ENCODE results near the gene ECE2.

The ECE2 gene

DNA sequence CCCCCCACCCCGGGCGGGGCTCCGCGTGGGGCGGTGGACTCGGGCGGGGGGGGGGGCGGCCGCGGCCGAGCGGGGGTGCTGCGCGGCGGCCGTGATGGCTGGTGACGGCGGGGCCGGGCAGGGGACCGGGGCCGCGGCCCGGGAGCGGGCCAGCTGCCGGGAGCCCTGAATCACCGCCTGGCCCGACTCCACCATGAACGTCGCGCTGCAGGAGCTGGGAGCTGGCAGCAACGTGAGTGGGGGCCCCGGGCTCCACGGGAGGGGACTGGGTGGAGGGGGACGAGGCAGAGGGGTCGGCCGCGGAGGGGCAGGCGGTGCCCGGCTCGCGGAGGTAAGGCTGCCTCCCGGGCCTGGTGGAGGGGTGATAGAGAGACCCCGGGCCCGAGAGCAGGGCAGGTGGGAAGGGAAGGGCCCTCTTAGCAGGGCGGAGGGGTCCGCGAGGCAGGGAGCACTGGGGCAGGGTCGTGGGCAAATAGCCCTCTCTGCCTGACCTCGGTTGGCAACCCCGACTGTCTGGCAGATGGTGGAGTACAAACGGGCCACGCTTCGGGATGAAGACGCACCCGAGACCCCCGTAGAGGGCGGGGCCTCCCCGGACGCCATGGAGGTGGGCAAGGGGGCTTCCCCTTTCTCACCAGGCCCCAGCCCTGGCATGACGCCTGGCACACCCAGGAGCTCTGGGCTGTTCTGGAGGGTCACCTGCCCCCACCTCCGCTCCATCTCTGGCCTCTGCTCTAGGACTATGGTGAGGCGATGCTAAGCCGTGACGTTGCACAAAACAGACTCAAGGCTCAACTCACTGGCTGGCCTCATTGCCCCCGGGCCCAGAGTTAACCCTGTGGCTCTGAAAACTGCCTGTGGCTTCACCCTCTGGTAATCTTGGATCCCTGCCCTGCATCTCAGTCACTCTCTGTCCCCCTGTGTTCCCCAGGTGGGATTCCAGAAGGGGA lies at the start of gene ECE2:
Gene ECE2 (plus strand): TSS at position 62 of the 950 bp plus-strand sequence. CDS start 132 bp downstream, at position 194.
- no peak for DNase-seq

DNA sequence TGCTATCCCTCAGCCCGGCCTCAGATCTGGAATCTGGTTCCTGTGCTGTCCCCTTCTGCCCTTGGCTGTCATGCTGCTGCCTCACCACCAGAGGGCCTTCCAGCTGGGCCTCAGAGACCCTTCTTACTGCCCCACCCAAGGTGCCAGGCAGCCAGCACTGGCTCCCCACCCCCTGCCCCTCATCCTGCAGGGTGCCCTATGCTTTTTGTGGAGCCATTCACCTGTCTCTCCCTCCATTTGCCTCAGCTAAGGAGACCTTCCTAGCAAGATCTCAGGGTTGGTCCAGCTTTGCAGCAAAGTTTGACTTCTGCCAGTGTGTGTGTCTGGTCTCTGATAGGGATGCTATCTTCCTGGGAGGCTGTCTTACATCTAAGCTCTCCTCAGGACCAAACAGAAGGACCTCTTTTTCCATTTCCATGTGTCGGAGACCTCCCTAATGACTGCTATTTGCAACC lies 48.3 kb upstream of the ECE2 start:
- peak; percentile 43 for DNase-seq

DNA sequence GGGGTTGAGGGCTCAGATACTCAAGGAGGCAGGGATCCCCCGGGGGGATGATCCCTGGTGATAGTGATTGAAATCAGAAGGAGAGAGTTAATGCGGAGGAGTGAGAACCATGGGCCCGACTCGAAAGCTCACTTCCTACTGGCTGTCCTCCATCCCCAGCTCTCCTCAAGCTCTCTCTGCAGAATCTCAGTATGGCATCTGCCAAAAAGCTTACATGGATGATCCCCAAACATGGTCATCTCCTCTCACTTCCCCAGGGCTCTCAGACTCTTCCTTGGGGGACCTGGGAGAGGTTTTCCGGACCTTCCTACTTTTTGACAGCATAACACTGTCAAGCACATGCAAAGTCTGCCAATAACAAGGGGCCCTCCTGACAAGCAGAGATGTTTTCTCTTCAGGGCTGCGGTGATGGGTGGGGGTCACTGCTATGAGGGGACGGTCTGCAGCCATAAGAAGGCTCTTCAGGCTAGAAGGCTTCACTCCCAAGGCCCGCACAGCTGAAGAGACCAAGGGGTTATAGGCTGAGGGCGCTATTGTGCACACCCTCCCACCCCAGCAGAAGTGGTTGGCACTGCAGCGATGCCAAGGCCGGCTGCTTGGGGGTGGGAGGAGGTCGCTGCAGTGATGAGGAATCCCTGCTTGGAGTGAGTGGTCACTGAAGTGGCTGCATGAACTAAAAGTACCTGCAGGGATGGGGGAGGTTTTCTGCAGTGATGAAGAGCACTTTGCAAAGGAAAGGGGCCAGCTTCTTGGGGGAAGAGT lies 47.3 kb upstream of the ECE2 start:
- DNase-seq, result no peak

DNA sequence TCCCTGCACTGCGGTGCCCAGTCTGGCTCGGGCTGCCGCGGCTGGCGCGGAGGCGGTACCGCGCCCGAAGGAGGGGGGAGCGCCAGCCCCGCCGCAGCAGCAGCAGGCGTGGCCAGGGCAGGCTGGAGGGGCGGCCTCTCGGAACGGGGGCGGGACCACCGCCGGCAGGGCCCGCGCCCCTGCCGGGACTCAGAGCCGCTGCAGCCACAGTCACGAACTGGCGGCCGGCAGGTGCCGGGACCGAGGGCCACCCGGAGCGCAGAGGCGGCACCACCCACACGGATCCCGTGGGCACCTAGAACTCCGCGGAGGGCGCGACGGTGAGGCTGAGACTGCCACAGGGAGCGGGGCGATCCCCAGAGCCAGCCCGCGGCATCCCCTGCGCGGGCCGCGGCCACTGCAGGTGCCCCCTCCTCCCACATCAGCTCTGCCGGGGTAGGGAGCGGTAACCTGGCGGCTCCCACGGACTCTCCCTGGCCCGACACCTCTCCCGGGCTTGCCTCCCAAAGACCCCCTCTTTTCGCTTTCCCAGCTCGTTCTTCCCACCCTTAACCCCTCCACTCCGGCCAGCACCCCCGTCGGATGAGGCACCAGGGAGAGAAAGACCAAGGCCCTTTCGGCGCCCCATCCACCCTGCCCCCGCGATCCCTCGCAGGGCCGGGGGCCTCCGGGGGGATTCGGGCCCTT lies 46.3 kb upstream of the ECE2 start, which contains the start of gene VWA5B2:
Gene VWA5B2 (plus strand): TSS at position 192 of the 687 bp plus-strand sequence. CDS start 944 bp downstream, outside the sequence.
- peak; percentile 70 for DNase-seq

DNA sequence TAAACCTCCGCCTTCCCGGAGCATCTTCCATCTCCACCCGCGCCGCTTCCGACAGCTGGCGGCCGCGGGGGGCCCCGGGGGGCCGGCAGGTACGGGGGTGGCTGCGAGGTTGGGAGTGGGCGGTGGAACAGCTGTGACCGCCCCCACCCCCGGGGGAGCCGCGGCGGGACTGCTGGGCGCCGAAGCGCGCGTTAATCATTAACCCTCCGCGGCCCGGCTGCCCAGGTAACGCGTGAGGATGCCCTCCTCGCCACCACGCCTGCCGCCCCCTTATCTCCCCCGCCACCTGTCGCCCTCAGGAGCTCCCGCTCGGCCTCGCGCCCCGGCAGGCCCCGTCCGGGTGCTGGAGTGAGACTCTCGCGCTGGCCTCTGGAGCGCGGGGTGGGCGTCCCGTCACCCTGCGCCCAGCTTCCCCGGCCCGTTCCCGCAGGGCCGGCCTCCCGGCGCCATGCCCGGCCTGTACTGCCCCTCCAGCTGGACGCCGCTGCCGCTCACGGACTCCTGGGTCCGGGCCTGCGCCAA lies 45.7 kb upstream of the ECE2 start:
- no peak for DNase-seq

DNA sequence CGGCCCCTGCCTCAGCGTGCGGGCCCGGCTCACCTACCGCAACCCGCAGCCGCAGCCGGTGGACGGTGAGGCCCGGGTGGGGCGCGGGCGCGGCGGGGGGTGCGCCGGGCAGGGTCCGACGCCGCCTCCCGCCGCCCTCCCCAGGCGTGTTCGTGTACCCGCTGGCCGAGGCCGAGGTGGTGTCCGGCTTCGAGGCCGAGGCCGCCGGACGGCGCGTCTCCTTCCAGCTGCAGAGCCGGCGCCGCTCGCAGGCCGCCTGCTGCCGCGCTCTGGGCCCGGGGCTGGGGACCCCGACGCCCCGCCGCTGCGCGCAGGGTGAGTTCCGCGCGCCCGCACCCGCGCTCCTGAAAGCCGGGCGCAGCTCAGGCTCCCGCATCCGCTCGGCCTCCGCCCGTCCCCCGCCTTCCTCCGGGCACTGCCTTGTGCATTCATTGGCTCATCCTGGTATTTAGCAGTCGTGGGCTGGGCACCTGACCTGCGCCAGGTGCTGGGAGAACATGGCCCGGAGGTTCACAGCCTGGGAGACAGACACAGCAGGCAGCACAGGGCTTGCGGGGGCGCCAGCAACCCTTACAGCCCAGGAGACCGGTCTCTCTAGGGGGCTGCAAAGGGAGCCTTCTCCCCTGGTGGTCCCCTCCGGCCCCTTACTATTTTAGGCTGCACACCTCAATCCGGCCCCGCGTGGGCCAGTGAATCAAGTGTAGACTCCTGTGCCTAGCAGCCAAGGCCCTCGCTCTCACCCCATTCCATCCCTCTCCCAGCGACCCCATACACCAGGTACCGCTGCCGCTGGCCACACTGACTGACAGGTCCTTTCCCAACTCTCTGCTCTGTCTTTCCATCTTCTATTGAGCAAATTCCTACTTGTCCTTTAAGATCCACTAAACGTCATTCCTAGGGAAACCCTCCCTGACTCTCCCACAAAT lies 45.0 kb upstream of the ECE2 start:
- no peak for DNase-seq

DNA sequence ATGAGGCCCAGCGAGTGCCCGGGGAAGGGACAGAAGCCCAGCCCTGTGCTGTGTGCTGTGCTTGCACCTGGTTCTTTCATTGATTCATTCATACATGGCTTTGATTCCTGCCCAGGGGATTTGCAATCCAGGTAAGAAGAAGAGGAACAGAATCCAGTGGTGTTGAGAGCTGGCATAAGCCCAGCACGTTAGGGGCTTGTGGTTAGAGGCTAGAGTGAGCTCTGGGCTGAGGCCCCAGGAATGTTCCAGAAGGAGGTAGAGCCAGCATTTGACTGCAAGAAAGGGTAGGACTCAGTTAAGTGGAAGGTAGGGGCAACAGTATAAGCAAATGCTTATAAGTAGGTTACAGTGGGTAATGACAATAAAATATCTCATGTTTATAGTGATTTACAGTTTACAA lies 44.2 kb upstream of the ECE2 start:
- DNase-seq, result no peak

DNA sequence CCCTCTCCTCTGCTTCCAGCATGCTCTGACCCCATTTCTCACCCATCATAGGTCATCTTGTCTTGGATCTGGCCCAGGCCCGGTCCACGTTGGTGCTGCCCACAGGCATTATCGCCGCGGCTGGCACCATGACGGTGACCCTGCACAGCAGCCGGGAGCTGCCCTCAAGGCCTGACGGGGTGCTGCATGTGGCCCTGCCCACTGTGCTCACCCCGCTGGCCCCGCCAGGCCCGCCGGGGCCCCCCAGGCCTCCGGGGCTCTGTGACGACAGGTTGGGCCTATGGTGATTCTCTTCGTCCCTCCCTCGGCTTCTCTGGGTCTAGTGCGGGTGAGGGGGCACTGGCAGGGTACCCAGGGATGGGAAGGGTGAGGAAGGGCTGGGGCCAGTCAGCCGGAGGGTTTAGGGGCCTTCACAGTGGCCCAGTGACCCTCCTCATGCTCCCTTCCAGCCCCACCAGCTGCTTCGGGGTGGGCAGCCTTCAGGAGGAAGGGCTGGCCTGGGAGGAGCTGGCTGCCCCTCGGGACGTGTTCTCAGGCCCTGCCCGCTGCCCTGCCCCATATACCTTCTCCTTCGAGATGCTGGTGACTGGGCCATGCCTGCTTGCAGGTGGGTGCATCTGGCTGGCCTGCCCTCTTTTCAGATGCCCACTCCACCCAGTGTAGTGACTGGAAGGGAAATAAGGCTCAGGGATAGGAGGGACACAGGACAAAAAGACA lies 42.5 kb upstream of the ECE2 start:
- no peak for DNase-seq

DNA sequence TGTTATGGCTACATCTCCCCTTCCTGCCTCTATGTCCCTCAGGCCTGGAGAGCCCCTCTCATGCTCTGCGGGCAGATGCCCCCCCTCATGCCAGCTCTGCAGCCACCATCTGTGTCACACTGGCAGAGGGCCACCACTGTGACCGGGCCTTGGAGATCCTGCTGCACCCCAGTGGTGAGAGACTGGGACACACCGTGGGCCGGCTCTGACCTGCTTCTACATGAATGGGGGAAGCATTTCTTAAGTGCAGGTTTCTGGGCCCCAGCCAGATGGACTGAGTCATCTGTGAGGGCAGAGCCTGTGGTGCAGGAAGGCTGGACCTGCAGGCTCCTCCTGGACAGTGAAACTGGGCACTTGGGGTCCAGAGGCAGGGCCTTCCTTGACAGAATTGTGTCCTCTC lies 41.6 kb upstream of the ECE2 start:
- no peak for DNase-seq

DNA sequence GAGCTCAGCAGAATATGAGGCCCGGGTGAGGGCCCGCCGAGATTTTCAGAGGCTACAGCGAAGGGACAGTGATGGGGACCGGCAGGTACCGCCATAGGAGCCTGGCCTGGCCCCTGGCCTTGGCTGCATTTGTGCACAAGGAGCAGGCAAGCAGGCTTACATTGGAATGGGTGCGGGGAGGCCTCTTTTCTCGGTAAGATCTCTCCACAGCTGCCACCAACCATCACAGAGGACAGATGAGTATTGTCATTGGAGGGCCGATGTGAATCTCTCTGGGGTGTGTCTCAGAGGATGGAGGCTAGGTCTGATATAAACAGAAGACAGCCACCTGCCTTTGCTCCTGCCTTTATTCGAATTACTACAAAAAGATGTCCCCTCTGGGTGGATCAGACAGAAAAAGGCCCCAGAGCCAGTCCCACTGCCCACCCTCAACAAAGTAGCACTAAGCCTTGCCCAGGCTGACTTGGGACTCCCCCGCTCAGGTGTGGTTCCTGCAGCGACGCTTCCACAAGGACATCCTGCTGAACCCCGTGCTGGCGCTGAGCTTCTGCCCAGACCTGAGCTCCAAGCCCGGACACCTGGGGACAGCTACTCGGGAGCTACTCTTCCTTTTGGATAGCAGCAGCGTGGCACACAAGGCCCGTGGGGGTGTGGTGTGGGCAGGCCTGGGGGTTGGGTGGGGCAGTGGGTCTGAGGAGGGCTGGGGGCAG lies 41.0 kb upstream of the ECE2 start:
- no peak for DNase-seq

DNA sequence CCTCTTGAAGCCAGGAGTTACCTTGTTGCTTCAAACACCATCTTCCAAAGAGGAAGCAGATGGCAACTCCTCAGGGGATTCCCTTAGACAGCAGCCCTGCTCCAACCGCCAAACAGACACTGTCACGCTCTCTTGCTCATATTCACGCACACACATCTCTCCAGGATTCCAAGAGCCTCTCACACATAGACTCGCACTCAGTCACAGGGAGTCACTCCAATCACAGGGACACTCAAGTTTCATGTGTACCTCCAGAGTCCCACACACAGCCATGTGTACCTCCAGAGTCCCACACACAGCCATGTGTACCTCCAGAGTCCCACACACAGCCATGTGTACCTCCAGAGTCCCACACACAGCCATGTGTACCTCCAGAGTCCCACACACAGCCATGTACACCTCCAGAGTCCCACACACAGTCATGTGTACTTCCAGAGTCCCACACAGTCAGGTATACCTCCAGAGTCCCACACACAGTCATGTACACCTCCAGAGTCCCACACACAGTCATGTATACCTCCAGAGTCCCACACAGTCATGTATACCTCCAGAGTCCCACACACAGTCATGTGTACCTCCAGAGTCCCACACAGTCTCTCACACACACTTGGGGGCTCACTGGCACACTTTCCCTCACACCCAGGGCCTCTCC lies 40.3 kb upstream of the ECE2 start:
- DNase-seq, result no peak

DNA sequence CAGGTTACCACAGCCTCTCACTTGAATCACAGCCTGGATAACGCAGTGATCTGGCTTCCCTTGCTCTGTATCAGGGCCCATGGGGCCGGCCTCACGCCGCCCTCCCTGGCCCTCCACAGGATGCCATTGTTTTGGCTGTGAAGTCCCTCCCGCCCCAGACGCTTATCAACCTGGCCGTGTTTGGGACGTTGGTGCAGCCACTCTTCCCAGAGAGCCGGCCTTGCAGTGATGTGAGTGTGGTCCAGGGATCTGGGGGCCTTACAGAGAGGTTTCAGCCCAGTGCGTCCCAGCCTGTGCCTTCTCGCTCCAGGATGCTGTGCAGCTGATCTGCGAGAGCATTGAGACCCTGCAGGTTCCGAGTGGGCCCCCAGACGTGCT lies 39.8 kb upstream of the ECE2 start:
- DNase-seq, result no peak

DNA sequence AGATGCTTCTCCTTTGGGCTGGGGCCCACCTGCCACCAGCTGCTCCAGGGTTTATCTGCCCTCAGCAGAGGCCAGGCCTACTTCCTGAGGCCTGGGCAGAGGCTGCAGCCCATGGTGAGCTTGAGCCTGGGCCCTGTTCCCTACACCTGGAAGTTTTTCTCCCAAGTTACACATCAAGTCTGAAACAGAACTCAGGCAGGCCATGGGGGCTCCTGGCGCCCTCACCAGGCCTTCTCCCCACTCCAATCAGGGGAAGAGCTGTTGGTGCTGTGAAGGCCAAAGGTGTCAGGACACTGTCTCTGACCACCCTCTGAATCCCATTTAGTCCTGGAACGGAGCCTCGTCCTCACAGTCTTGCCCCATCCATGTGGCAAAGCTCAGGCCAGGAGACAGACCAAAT lies 39.2 kb upstream of the ECE2 start:
- DNase-seq, result no peak

DNA sequence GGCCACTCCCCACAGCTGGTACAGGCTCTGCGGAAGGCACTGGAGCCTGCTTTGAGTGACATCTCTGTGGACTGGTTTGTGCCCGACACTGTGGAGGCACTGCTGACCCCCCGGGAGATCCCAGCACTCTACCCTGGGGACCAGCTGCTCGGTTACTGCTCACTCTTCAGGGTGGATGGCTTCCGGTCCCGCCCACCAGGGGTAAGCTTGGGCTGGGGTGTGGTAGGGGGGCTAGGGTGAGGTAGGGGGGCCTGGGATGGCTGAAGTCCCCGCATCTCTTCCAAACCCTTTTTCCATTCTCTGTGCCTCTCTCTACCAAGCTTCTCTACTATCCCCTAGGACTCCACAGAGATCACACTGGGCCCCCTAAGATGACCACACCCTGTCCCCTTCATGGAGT lies 38.6 kb upstream of the ECE2 start:
- DNase-seq, result no peak

DNA sequence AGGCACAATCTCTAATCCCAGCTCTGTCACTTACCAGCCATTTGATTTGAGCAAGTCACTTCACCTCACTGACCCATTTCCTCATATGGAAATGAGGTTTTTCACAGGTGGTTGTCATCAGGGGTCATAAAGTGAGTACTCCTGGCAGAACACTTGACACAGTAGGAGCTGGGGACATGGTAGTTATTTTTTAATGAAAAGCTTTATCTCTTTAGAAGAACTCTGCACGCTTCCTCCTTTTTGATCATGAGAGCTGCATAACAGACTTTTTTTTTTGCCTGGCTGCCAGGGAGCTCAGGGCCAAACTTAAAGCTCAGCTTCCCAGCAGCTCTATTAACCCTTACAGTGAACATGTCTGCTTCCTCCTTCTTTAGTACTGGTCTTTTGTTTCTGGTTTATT lies 38.0 kb upstream of the ECE2 start:
- DNase-seq, result no peak

DNA sequence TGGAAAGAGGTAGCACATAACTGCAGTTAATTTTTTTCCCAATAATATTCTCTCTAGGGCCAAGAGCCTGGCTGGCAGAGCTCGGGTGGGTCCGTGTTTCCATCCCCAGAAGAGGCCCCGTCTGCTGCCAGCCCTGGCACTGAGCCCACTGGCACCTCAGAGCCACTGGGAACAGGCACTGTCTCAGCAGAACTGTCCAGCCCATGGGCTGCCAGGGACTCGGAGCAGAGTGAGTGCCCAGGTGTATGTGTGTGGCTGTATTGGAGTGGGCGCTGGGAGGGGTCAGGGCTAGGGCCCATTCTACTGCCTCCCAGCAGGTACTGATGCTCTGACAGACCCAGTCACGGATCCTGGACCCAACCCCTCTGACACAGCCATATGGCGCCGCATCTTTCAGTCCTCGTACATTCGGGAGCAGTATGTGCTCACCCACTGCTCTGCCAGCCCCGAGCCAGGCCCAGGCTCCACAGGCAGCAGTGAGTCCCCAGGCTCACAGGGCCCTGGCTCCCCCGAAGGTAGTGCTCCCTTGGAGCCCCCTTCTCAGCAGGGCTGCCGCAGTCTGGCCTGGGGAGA lies 37.5 kb upstream of the ECE2 start:
- DNase-seq, result no peak

DNA sequence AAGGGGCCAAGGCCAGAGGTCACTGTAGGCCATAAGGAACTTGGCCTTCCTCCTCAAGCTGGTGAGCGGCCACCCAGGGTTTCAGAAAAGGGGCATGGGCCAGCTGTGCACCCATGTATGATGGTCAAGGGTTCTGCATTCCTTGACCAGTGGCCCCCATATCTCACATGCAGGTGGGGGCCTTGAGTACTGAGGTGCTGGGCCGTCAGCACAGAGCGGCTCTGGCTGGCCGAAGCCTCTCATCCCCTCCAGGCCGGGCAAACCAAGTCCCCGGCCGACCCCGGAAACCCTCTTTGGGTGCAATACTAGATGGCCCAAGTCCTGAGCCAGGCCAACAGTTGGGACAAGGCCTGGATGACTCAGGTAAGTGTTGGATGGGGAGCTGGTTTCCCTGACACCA lies 36.6 kb upstream of the ECE2 start:
- no peak for DNase-seq

DNA sequence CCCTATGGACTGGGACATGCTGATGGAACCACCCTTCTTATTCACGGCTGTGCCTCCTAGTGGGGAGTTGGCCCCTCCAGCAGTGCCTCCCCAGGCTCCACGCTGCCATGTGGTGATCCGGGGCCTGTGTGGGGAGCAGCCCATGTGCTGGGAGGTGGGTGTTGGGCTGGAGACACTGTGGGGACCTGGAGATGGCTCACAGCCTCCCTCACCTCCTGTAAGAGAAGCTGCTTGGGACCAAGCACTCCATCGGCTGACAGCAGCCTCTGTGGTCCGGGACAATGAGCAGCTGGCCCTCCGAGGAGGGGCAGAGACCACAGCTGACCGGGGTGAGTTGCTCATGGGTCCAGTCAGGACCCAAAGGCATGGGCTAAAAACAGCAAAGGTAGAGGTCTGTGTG lies 36.1 kb upstream of the ECE2 start:
- no peak for DNase-seq

DNA sequence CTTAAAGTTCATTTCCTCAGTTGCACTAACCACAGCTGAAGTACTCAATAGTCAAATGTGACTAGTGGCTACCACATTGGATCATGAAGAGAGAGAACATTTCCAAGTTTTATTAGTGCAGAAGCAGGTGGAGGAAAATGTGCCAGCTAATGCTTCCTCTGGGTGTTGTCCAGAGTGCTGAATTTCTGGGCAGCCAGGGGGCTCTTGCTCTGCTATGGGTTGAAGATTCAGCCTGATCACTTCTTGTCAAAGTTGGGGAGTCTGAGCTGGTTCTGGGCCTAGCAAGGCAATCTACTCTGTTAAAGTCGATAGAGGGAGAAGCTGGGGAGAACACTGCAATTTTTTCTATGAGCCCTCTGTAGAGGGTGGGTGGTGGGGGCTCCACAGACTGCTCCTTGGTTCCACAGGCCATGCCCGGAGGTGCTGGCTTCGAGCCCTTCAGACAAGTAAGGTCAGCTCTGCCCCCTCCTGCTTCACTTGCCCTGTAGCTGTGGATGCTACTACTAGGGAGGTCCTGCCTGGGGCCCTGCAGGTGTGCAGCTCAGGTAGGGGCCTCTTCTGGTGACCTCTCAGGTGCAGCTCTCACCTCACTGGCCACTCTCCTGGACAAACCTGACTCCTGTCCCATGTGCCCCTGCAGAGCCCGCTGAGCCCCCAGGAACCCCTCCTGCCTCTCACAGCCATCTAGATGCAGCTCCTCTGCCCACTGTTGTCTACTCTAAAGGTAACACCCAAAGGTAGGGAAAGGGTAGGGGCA lies 35.3 kb upstream of the ECE2 start:
- DNase-seq, result no peak

All from activated CD4-positive, alpha-beta T cell treated with anti-CD3 and anti-CD28 coated beads, Interleukin-2, amount 50 U/mL, for 1 hour (primary cell).